T-helper 2 cell treated with Interferon-gamma antibody and Interleukin-4, amounts not matched to agents 5 μg/mL and 100 μg/mL, for 36 hours (primary cell): ENCODE results near the gene HAGH.
A peak's percentile ranks its signal among the peaks of the same experiment; 100 is the strongest.

Experiments
- DNase-seq: peaks from one replicate; pipeline ENCODE4 v3.0.0; 2021; ENCODE audit warnings: low spot score
- H3K27ac Mint-ChIP-seq: one replicate; pipeline ENCODE4 v1.8.0; 2021; ENCODE audit warnings: mild to moderate bottlenecking, mixed read lengths
- H3K27me3 Mint-ChIP-seq: one replicate; pipeline ENCODE4 v1.8.0; 2021; ENCODE audit warnings: low read depth, mixed read lengths
- H3K36me3 Mint-ChIP-seq: one replicate; pipeline ENCODE4 v1.8.0; 2021; ENCODE audit warnings: low read depth, mixed read lengths
- H3K4me1 Mint-ChIP-seq: one replicate; pipeline ENCODE4 v1.8.0; 2021; ENCODE audit warnings: low read depth, mixed read lengths
- H3K4me3 Mint-ChIP-seq: one replicate; pipeline ENCODE4 v1.8.0; 2022; ENCODE audit warnings: mild to moderate bottlenecking, moderate library complexity, mixed read lengths
- H3K9me3 Mint-ChIP-seq: one replicate; pipeline ENCODE4 v1.8.0; 2021; ENCODE audit warnings: mixed read lengths

The HAGH gene

GRCh38 chr16:1790611-1791255 is 35.9 kb downstream of the HAGH start:
- no peaks in the 10 kb centered on the region for H3K9me3 Mint-ChIP-seq
- DNase-seq, result peak; percentile 3
- no peaks in the 10 kb centered on the region for H3K27me3 Mint-ChIP-seq
- H3K4me3 Mint-ChIP-seq, result no peak overlapping the region
- H3K36me3 Mint-ChIP-seq, result peaks cover 3% of the 10 kb centered on the region
- H3K4me1 Mint-ChIP-seq, result no peaks in the 10 kb centered on the region
- H3K27ac Mint-ChIP-seq, result no peak overlapping the region

GRCh38 chr16:1790261-1790610 is 36.4 kb downstream of the HAGH start:
- H3K27ac Mint-ChIP-seq, result no peak overlapping the region

GRCh38 chr16:1789643-1790045 is 37.0 kb downstream of the HAGH start:
- H3K4me1 Mint-ChIP-seq, result no peaks in the 10 kb centered on the region
- DNase-seq, result no peak
- H3K4me3 Mint-ChIP-seq, result no peak overlapping the region
- peaks cover 6% of the 10 kb centered on the region for H3K36me3 Mint-ChIP-seq
- no peak overlapping the region for H3K27ac Mint-ChIP-seq
- no peaks in the 10 kb centered on the region for H3K9me3 Mint-ChIP-seq
- no peaks in the 10 kb centered on the region for H3K27me3 Mint-ChIP-seq

More at GRCh38 chr16:1790261-1790610, 36.4 kb downstream of the HAGH start:
- H3K36me3 Mint-ChIP-seq, result peaks cover 3% of the 10 kb centered on the region
- H3K4me1 Mint-ChIP-seq, result no peaks in the 10 kb centered on the region
- H3K4me3 Mint-ChIP-seq, result no peak overlapping the region
- no peak for DNase-seq
- no peaks in the 10 kb centered on the region for H3K27me3 Mint-ChIP-seq
- no peaks in the 10 kb centered on the region for H3K9me3 Mint-ChIP-seq

- H3K27ac Mint-ChIP-seq, result no peak overlapping the region
- no peak overlapping the region for H3K4me3 Mint-ChIP-seq
- H3K4me1 Mint-ChIP-seq, result no peaks in the 10 kb centered on the region
- peaks cover 7% of the 10 kb centered on the region for H3K36me3 Mint-ChIP-seq
- DNase-seq, result no peak
- H3K9me3 Mint-ChIP-seq, result no peaks in the 10 kb centered on the region
- H3K27me3 Mint-ChIP-seq, result no peaks in the 10 kb centered on the region
These were observed 37.9 kb downstream of the HAGH start for GRCh38 chr16:1788708-1789100.

- Mint-ChIP-seq H3K36me3 (peaks cover 10% of the 10 kb centered on the region), H3K27me3 (no peaks in the 10 kb centered on the region), H3K4me3 (no peak overlapping the region), H3K9me3 (no peaks in the 10 kb centered on the region), H3K27ac (no peak overlapping the region), H3K4me1 (no peaks in the 10 kb centered on the region)
- DNase-seq, result peak; percentile 3
These were observed 38.4 kb downstream of the HAGH start for GRCh38 chr16:1788095-1788707.

GRCh38 chr16:1787322-1788094 is 39.1 kb downstream of the HAGH start:
- no peak for DNase-seq
- no peaks in the 10 kb centered on the region for H3K9me3 Mint-ChIP-seq
- H3K4me1 Mint-ChIP-seq, result no peaks in the 10 kb centered on the region
- H3K27ac Mint-ChIP-seq, result no peak overlapping the region
- H3K4me3 Mint-ChIP-seq, result no peak overlapping the region
- peaks cover 10% of the 10 kb centered on the region for H3K36me3 Mint-ChIP-seq
- H3K27me3 Mint-ChIP-seq, result no peaks in the 10 kb centered on the region

- no peak overlapping the region for H3K4me3 Mint-ChIP-seq
- DNase-seq, result no peak
- H3K27ac Mint-ChIP-seq, result no peak overlapping the region
- H3K36me3 Mint-ChIP-seq, result peaks cover 10% of the 10 kb centered on the region
- no peaks in the 10 kb centered on the region for H3K27me3 Mint-ChIP-seq
- H3K9me3 Mint-ChIP-seq, result no peaks in the 10 kb centered on the region
- H3K4me1 Mint-ChIP-seq, result no peaks in the 10 kb centered on the region
These were observed 39.6 kb downstream of the HAGH start for GRCh38 chr16:1787056-1787321.

GRCh38 chr16:1786242-1787055 is 40.2 kb downstream of the HAGH start:
- Mint-ChIP-seq H3K4me3 (no peak overlapping the region), H3K27ac (no peak overlapping the region), H3K9me3 (no peaks in the 10 kb centered on the region), H3K27me3 (no peaks in the 10 kb centered on the region), H3K4me1 (peaks cover 2% of the 10 kb centered on the region), H3K36me3 (peaks cover 10% of the 10 kb centered on the region)
- no peak for DNase-seq

- Mint-ChIP-seq H3K4me3 (no peak overlapping the region), H3K4me1 (peaks cover 4% of the 10 kb centered on the region), H3K9me3 (no peaks in the 10 kb centered on the region), H3K27ac (no peak overlapping the region), H3K27me3 (no peaks in the 10 kb centered on the region), H3K36me3 (peaks cover 10% of the 10 kb centered on the region)
- DNase-seq, result no peak
These were observed 40.8 kb downstream of the HAGH start for GRCh38 chr16:1785846-1786170.

- Mint-ChIP-seq H3K4me1 (peaks cover 4% of the 10 kb centered on the region), H3K36me3 (peaks cover 9% of the 10 kb centered on the region), H3K27me3 (no peaks in the 10 kb centered on the region), H3K27ac (peak overlapping the region; percentile 55), H3K4me3 (peak overlapping the region; percentile 50), H3K9me3 (no peaks in the 10 kb centered on the region)
- DNase-seq, result no peak
These were observed 41.4 kb downstream of the HAGH start for GRCh38 chr16:1784977-1785845.

GRCh38 chr16:1782408-1783264 is 44.0 kb downstream of the HAGH start, which contains the start of the genes NUBP2 and SPSB3:
NUBP2 (plus strand) TSS chr16:1782960; CDS start chr16:1783021, 61 bp downstream.
SPSB3 (minus strand) TSS chr16:1782571; CDS start chr16:1781483, 1,088 bp downstream.
- peak within 1 kb of the TSS; percentile 92 for H3K4me3 Mint-ChIP-seq
- peaks cover 4% of the 10 kb centered on the region for H3K4me1 Mint-ChIP-seq
- H3K9me3 Mint-ChIP-seq, result no peaks in the 10 kb centered on the region
- H3K27ac Mint-ChIP-seq, result peak within 1 kb of the TSS; percentile 89
- peak; percentile 100 for DNase-seq
- H3K36me3 Mint-ChIP-seq, result peaks cover 7% of the 10 kb centered on the region
- no peaks in the 10 kb centered on the region for H3K27me3 Mint-ChIP-seq

- H3K4me1 Mint-ChIP-seq, result peaks cover 4% of the 10 kb centered on the region
- no peak for DNase-seq
- H3K27ac Mint-ChIP-seq, result peak overlapping the region; percentile 79
- peak overlapping the region; percentile 85 for H3K4me3 Mint-ChIP-seq
- no peaks in the 10 kb centered on the region for H3K9me3 Mint-ChIP-seq
- H3K36me3 Mint-ChIP-seq, result peaks cover 7% of the 10 kb centered on the region
- H3K27me3 Mint-ChIP-seq, result no peaks in the 10 kb centered on the region
These were observed 44.7 kb downstream of the HAGH start for GRCh38 chr16:1781758-1782407.
